Measurements from ENCODE around the gene GLT6D1. TPM values are rescaled to one million over a fixed set of nuclear protein-coding genes. Genes with fewer than 3 reads are reported as not detected.

GLT6D1 gene
- total and polyA plus RNA-seq, 2 of the 8 experiments (the other 6 are each of a cell fraction or from before 2014, with no cell fraction given) = 1.3 to 2.1 TPM

GRCh38 chr9:135596211-135596610 is 43.1 kb downstream of the GLT6D1 start:
- Histone ChIP-seq H2BK20ac (ENCODE audit: low read length) (no peak overlapping the region), H3K79me2 (ENCODE audit: control insufficient read depth in 1 of 2, insufficient read depth in 2 of 2, low read length in 2 of 2) (no peaks in the 10 kb centered on the region), H4K5ac (ENCODE audit: insufficient read length, low read depth, low read length) (no peak overlapping the region), H4K8ac (ENCODE audit: extremely low read depth, insufficient read depth, low read length) (no peak overlapping the region), H2AFZ (ENCODE audit: low read length) (no peak overlapping the region), H2BK15ac (ENCODE audit: low read length) (no peak overlapping the region), H3K56ac (replicated peaks; ENCODE audit: insufficient read length, low read depth, low read length) (no peak overlapping the region), H3K18ac (ENCODE audit: extremely low read depth, low read length) (no peak overlapping the region), H3K79me1 (ENCODE audit: low read depth, low read length) (no peaks in the 10 kb centered on the region), H3K4ac (replicated peaks; ENCODE audit: insufficient read length, low read depth, low read length) (no peak overlapping the region), H3K4me1 (replicated peaks in 1 of 4; ENCODE audit: control insufficient read depth in 3 of 4, insufficient read depth in 4 of 4, low read length in 3 of 4) (no peaks in the 10 kb centered on the region), H3K27ac (ENCODE audit: low read depth, low read length) (no peak overlapping the region), H3K23ac (ENCODE audit: insufficient read length) (no peak overlapping the region), H3K14ac (ENCODE audit: insufficient read length) (no peak overlapping the region), H3K4me2 (ENCODE audit: insufficient read depth in 1 of 2, low read depth in 2 of 2, low read length in 2 of 2) (no peak overlapping the region), H4K20me1 (replicated peaks in 1 of 2; ENCODE audit: control insufficient read depth in 1 of 2, insufficient read depth in 2 of 2, low read length in 2 of 2) (no peaks in the 10 kb centered on the region), H3K36me3 (ENCODE audit: control insufficient read depth in 2 of 4, insufficient read depth in 4 of 4, low read length in 3 of 4) (no peaks in the 10 kb centered on the region), H3K23me2 (ENCODE audit: low read depth, low read length) (no peaks in the 10 kb centered on the region), H3K27me3 (replicated peaks in 1 of 4; ENCODE audit: control insufficient read depth in 3 of 4, extremely low read depth in 1 of 4, insufficient read depth in 3 of 4, low read length in 3 of 4) (no peaks in the 10 kb centered on the region), H3K9me3 (ENCODE audit: insufficient read depth in 2 of 2, low read depth in 1 of 2, low read length in 1 of 2) (0 out of 4 replicates have a peak, but pooled peaks cover 0 to 5% of the 10 kb centered on the region in 2 experiments), H4K91ac (replicated peaks; ENCODE audit: insufficient read length, low read length) (no peak overlapping the region), H2BK120ac (replicated peaks; ENCODE audit: low read depth, low read length) (no peak overlapping the region), H2AK5ac (ENCODE audit: low read depth, low read length) (no peak overlapping the region), H3K9ac (replicated peaks in 1 of 4; ENCODE audit: extremely low read depth in 1 of 4, low read depth in 3 of 4, low read length in 3 of 4) (no peak overlapping the region), H3K4me3 (ENCODE audit: extremely low read depth in 1 of 4, insufficient read depth in 2 of 4, low read depth in 3 of 4, low read length in 4 of 4) (no peak overlapping the region), H2BK5ac (ENCODE audit: low read depth, low read length) (no peak overlapping the region), H2BK12ac (ENCODE audit: low read depth, low read length) (no peak overlapping the region)
- POLR2A ChIA-PET (ENCODE audit: partially characterized antibody) = no interaction called here
- FAIRE-seq (no peak), DNase-seq (ENCODE audit: low read depth in 1 of 2, low spot score in 2 of 2) (no peak)
- CTCF ChIA-PET (ENCODE audit: partially characterized antibody) = interaction anchor here (0.9 kb wide), 1 partner anchor 198 kb away, joined by 4 read pairs; no protein-coding TSS in a partner anchor
- 89% methylated on average over 2 of the region's 2 CpGs; no CpG with 5 or more reads in 1 of the 2 experiments for WGBS, 2 experiments (ENCODE audit: extremely low coverage in 1 of 2, insufficient coverage in 1 of 2, insufficient read length in 1 of 2, insufficient replicate concordance in 2 of 2, low coverage in 1 of 2, low lambda C conversion rate in 2 of 2, missing lambda C conversion rate in 1 of 2)
- TF ChIP-seq, protein P1, sequence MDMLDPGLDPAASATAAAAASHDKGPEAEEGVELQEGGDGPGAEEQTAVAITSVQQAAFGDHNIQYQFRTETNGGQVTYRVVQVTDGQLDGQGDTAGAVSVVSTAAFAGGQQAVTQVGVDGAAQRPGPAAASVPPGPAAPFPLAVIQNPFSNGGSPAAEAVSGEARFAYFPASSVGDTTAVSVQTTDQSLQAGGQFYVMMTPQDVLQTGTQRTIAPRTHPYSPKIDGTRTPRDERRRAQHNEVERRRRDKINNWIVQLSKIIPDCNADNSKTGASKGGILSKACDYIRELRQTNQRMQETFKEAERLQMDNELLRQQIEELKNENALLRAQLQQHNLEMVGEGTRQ (IDR thresholded peaks at IDR 0.05; ENCODE audit: low read length) = no peak
- TF ChIP-seq TAF1 (IDR thresholded peaks at IDR 0.05; ENCODE audit: low read depth, low read length) (no peak), CBX5 (IDR thresholded peaks at IDR 0.05; ENCODE audit: low read depth, low read length) (no peak), ZNF274 (IDR thresholded peaks at IDR 0.05; ENCODE audit: borderline replicate concordance, extremely low read depth, low read length) (no peak), BRCA1 (IDR thresholded peaks at IDR 0.05; ENCODE audit: low read depth, low read length) (no peak), SIRT6 (IDR thresholded peaks at IDR 0.05; ENCODE audit: low read length) (no peak), BACH1 (IDR thresholded peaks at IDR 0.05; ENCODE audit: low read length) (no peak), CHD1 (IDR thresholded peaks at IDR 0.05; ENCODE audit: low read depth, low read length) (no peak), MAFK (IDR thresholded peaks at IDR 0.05; ENCODE audit: low read depth, low read length) (no peak)

Data from H1 (cell line).